Stomach (tissue), 9 donors: ENCODE data around the gene BRME1. TPM values are rescaled to one million over a fixed set of nuclear protein-coding genes. Genes with fewer than 3 reads are reported as not detected.

Experiments used
- DNase-seq, 2 donors: peaks; one replicate each; pipeline versions ENCODE4 v3.0.0 to v3.0.0-alpha.2; 2013 to 2019
- H3K27ac ChIP-seq, 5 donors: fragments of 200-600 bp in 4 of 5; sonication (generic) in 4 of 5; one replicate each; pipeline ENCODE4 v1.5.1; 2013 to 2019; ENCODE audit warnings: mild to moderate bottlenecking in 1 of 5, moderate library complexity in 1 of 5
- H3K27me3 ChIP-seq, 3 donors: fragments of 200-600 bp; sonication (generic); one replicate each; pipeline ENCODE4 v1.5.1; 2017 to 2019; ENCODE audit warnings: mixed run types in 1 of 3
- H3K36me3 ChIP-seq, 4 donors: fragments of 200-600 bp; sonication (generic); 1 replicate in 3 of 4; 2 replicates in 1 of 4; pipeline ENCODE4 v1.5.1; 2016 to 2019
- H3K4me1 ChIP-seq, 4 donors: fragments of 200-600 bp; sonication (generic); one replicate each; pipeline ENCODE4 v1.5.1; 2016 to 2019
- H3K4me3 ChIP-seq, 4 donors: fragments of 200-600 bp; sonication (generic) in 3 of 4; one replicate each; pipeline ENCODE4 v1.5.1; 2016 to 2019; ENCODE audit warnings: mild to moderate bottlenecking in 1 of 4
- H3K9me3 ChIP-seq, 4 donors: fragments of 200-600 bp; sonication (generic); one replicate each; pipeline ENCODE4 v1.5.1; 2016 to 2019
- EP300 ChIP-seq: sonication (generic); formaldehyde crosslinking; IDR thresholded peaks from one replicate; pipeline ENCODE4 v1.6.1; 2017; ENCODE audit warnings: antibody characterized with exemption
- POLR2A ChIP-seq, 4 donors: fragments of 450-650 bp; IDR thresholded peaks; one replicate each; pipeline ENCODE4 v1.6.1; 2016; ENCODE audit warnings: antibody characterized with exemption in 4 of 4, control low read depth in 2 of 4, mild to moderate bottlenecking in 1 of 4, moderate library complexity in 1 of 4
- POLR2AphosphoS5 ChIP-seq, 3 donors: sonication (generic); formaldehyde crosslinking; IDR thresholded peaks; one replicate each; pipeline ENCODE4 v1.6.1; 2016; ENCODE audit warnings: antibody characterized with exemption in 3 of 3
- WGBS, 5 donors: extraction: QIAGEN DNeasy Blood & Tissue Kit in 3 of 5; methylation state at CpG; one replicate each; pipeline versions ENCODE4 v1.1.5 to v1.1.7; 2013 to 2018; 5-methylcytosine and 5-hydroxymethylcytosine counted together
- intact Hi-C: fragments of 100-400 bp; cut with DNase I; formaldehyde crosslinking; loops from one replicate; pipeline ENCODE4 v1.15.1; 2023; ENCODE audit warnings: low total_unique reads
- polyA plus RNA-seq, 3 donors: library from polyadenylated mRNA; stranded (reverse); fragments of 200-250 nt; gene quantifications; one replicate each; pipeline ENCODE4 v1.2.3, GENCODE V29; 2013
- total RNA-seq, 5 donors: library from RNA; depleted of rRNA; stranded (reverse); fragments of >200 nt; gene quantifications; one replicate each; pipeline versions ENCODE4 v1.1.0 to v1.2.3, GENCODE V29; 2014 to 2016
- TF ChIP-seq, protein P1 (sequence below), 7 experiments: fragments of 450-650 bp in 4 of 7; fragments of 200-600 bp in 3 of 7; sonication (generic) in 3 of 7; IDR thresholded peaks; one replicate each; pipeline ENCODE4 v1.5.1; 2016 to 2019; ENCODE audit warnings: antibody characterized with exemption in 7 of 7, control low read depth in 2 of 7, mild to moderate bottlenecking in 1 of 7
- donor health status: healthy with polysubstance abuse.
- donor health status: Bipolar disorder and iron deficiency.
- donor health status: healthy.

BRME1 gene
- total and polyA plus RNA-seq, 8 donors, result 0.87 to 14.3 (median 2.0) TPM; not detected in 1

DNA sequence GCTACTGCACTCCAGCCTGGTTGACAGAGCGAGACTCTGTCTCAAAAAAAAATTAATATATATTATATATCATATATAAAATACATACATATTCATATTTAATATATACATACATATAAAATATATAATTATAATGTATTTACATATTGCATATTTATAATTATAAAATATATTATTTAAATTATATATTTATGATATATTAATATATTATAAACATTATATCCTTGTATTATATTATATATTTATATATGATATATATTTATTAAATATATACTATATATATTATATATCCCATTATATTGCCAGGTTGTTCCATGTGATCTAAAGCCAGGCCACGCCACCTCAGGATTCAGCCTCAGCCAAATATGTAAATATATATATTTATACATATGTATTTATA is 9.7 kb downstream of the BRME1 start:
- H3K36me3 ChIP-seq, result no peaks in the 10 kb centered on the region
- H3K4me3 ChIP-seq, result no peak overlapping the region
- H3K4me1 ChIP-seq, result peaks cover 0 to 3% (median 0%) of the 10 kb centered on the region in 4 donors
- DNase-seq, result no peak
- H3K27me3 ChIP-seq, result no peaks in the 10 kb centered on the region
- TF ChIP-seq POLR2A (IDR thresholded peaks at IDR 0.05), result no peak
- TF ChIP-seq, protein P1, sequence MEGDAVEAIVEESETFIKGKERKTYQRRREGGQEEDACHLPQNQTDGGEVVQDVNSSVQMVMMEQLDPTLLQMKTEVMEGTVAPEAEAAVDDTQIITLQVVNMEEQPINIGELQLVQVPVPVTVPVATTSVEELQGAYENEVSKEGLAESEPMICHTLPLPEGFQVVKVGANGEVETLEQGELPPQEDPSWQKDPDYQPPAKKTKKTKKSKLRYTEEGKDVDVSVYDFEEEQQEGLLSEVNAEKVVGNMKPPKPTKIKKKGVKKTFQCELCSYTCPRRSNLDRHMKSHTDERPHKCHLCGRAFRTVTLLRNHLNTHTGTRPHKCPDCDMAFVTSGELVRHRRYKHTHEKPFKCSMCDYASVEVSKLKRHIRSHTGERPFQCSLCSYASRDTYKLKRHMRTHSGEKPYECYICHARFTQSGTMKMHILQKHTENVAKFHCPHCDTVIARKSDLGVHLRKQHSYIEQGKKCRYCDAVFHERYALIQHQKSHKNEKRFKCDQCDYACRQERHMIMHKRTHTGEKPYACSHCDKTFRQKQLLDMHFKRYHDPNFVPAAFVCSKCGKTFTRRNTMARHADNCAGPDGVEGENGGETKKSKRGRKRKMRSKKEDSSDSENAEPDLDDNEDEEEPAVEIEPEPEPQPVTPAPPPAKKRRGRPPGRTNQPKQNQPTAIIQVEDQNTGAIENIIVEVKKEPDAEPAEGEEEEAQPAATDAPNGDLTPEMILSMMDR (IDR thresholded peaks at IDR 0.05), result no peak
- no peak for TF ChIP-seq EP300
- TF ChIP-seq POLR2AphosphoS5 (IDR thresholded peaks at IDR 0.05), result no peak
- H3K9me3 ChIP-seq, result no peaks in the 10 kb centered on the region
- intact Hi-C loops, result no loop called here
- 96 to 100% (median 97%) methylated on average over 2 of the region's 2 CpGs for WGBS, 5 donors
- no peak overlapping the region for H3K27ac ChIP-seq

DNA sequence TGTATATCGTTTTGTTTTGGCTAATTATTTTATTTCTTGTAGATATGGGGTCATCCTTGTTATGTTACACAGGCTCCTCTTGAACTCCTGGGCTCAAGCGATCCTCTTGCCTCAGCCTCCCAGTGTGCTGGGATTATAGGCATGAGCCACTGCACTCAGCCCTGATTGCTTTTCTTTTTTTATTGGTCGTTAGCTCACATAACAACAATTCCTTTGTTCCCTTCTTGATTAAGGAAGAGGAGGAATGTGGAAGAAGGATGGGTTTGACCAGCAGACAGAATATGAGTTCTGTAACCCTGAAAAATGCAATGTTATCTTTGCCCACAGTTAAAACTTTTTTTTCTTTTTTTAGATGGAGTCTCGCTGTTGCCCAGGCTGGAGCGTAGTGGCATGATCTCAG is 11.4 kb downstream of the BRME1 start:
- intact Hi-C loops, result no loop called here

DNA sequence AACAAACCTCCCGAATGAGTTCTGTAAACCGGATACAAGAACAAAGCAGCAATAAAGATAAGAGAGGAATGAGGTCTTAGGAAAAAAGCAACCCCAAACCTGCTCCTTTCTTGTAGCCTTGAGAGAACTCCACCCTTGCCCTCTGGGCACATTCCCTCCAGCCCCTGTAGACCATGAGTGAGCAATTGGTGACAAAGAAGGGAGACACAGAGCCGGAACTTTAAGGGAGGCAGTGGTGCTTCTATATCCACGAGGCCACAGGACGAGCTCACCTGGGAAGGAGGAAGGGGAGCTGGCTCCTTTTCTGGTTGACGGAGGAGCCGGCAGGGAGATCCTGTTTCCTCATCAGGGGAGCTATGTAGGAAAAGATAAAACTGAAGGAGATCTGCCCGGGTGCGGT is 13.0 kb downstream of the BRME1 start:
- TF ChIP-seq POLR2AphosphoS5 (IDR thresholded peaks at IDR 0.05) (no peak), POLR2A (IDR thresholded peaks at IDR 0.05) (no peak), EP300 (no peak)
- TF ChIP-seq, protein P1 (IDR thresholded peaks at IDR 0.05), result no peak
- H3K4me1 ChIP-seq, result peaks cover 0 to 8% (median 6%) of the 10 kb centered on the region in 4 donors
- no peak for DNase-seq
- no peaks in the 10 kb centered on the region for H3K27me3 ChIP-seq
- no peaks in the 10 kb centered on the region for H3K36me3 ChIP-seq
- H3K4me3 ChIP-seq, result no peak overlapping the region
- no peak overlapping the region for H3K27ac ChIP-seq
- intact Hi-C loops, result no loop called here
- no peaks in the 10 kb centered on the region for H3K9me3 ChIP-seq
- WGBS, 5 donors, result 34 to 50% (median 42%) methylated on average over 9 of the region's 9 CpGs

More for the DNA sequence above, 11.4 kb downstream of the BRME1 start:
- Histone ChIP-seq H3K36me3 (no peaks in the 10 kb centered on the region), H3K4me1 (peaks cover 0 to 3% (median 0%) of the 10 kb centered on the region in 4 donors), H3K4me3 (no peak overlapping the region), H3K27me3 (no peaks in the 10 kb centered on the region), H3K9me3 (no peaks in the 10 kb centered on the region), H3K27ac (no peak overlapping the region)
- no peak for DNase-seq
- no peak for TF ChIP-seq POLR2A (IDR thresholded peaks at IDR 0.05)
- no peak for TF ChIP-seq POLR2AphosphoS5 (IDR thresholded peaks at IDR 0.05)
- TF ChIP-seq, protein P1 (IDR thresholded peaks at IDR 0.05), result no peak
- no peak for TF ChIP-seq EP300
- 72 to 86% (median 80%) methylated on average over 5 of the region's 5 CpGs for WGBS, 5 donors

DNA sequence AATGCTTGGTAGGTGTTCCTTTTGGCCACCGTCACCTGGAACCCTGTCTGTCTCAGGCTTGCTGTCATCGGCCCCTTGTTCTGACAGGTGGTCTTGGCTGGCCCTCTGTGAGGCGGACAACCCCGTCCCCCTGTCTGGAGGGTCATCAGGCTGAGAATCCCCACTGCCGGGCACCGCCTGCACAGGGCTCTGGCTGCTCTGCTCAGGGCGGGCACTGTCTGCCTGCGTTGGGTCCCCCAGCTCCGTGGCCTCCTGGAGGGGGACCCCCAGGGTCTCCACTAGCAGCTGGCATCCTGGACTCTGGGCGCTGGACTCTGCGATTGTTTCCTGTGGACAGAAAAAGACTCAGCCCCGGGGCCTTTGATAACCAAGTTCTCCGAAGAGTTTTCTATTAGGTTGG is 15.8 kb downstream of the BRME1 start:
- Histone ChIP-seq H3K27ac (no peak overlapping the region), H3K27me3 (no peaks in the 10 kb centered on the region), H3K9me3 (no peaks in the 10 kb centered on the region), H3K4me1 (peaks cover 6 to 34% (median 26%) of the 10 kb centered on the region in 4 donors), H3K36me3 (no peaks in the 10 kb centered on the region), H3K4me3 (no peak overlapping the region)
- intact Hi-C loops, result no loop called here
- no peak for DNase-seq
- no peak for TF ChIP-seq POLR2AphosphoS5 (IDR thresholded peaks at IDR 0.05)
- TF ChIP-seq EP300, result no peak
- TF ChIP-seq, protein P1 (IDR thresholded peaks at IDR 0.05), result no peak
- no peak for TF ChIP-seq POLR2A (IDR thresholded peaks at IDR 0.05)
- WGBS, 5 donors, result 92 to 97% (median 94%) methylated on average over 8 to 13 of the region's 13 CpGs
